Mesendoderm (in vitro differentiated cells): ENCODE data around the gene PM20D1.
"Not testable (repeated sequence)": the region's sequence is repeated elsewhere in the genome, so short reads cannot be mapped to it uniquely, and the experiment has no call there.

ENCODE experiments used
- DNase-seq: peaks from one replicate; pipeline ENCODE4 v3.0.0; 2013
- H2AK5ac ChIP-seq: 2 replicates; pipeline ENCODE4 v1.6.1; 2013; ENCODE audit warnings: low read length, inconsistent platforms
- H2BK120ac ChIP-seq: 2 replicates; pipeline ENCODE4 v1.6.1; 2013; ENCODE audit warnings: low read depth, mild to moderate bottlenecking, low read length, moderate library complexity, mixed read lengths
- H2BK15ac ChIP-seq: replicated peaks from 2 replicates; pipeline ENCODE4 v1.6.1; 2013; ENCODE audit warnings: low read depth, mild to moderate bottlenecking, moderate library complexity
- H2BK5ac ChIP-seq: 2 replicates; pipeline ENCODE4 v1.6.1; 2013; ENCODE audit warnings: low read length, inconsistent platforms
- H3K18ac ChIP-seq: 2 replicates; pipeline ENCODE4 v1.6.1; 2013; ENCODE audit warnings: mild to moderate bottlenecking, low read length, mixed read lengths
- H3K23ac ChIP-seq: one replicate; pipeline ENCODE4 v1.6.1; 2013; ENCODE audit warnings: low read length
- H3K27ac ChIP-seq: 2 replicates; pipeline ENCODE4 v1.5.1; 2013; ENCODE audit warnings: low read depth, mild to moderate bottlenecking, inconsistent platforms, low read length, moderate library complexity
- H3K27me3 ChIP-seq: 2 replicates; pipeline ENCODE4 v1.6.1; 2013; ENCODE audit warnings: low read length, control low read depth, mild to moderate bottlenecking, inconsistent platforms; ENCODE audit not compliant: insufficient read depth, poor library complexity
- H3K36me3 ChIP-seq: 2 replicates; pipeline ENCODE4 v1.6.1; 2013; ENCODE audit warnings: low read length, inconsistent platforms; ENCODE audit not compliant: control insufficient read depth, insufficient read depth
- H3K4ac ChIP-seq: one replicate; pipeline ENCODE4 v1.6.1; 2013; ENCODE audit warnings: low read depth, mild to moderate bottlenecking, low read length, moderate library complexity
- H3K4me1 ChIP-seq: 2 replicates; pipeline ENCODE4 v1.6.1; 2013; ENCODE audit warnings: low read depth, low read length, inconsistent platforms; ENCODE audit not compliant: control insufficient read depth
- H3K4me2 ChIP-seq: 2 replicates; pipeline ENCODE4 v1.6.1; 2013; ENCODE audit warnings: low read length
- H3K4me3 ChIP-seq: 2 replicates; pipeline ENCODE4 v1.5.1; 2013; ENCODE audit warnings: mild to moderate bottlenecking, low read length
- H3K56ac ChIP-seq: one replicate; pipeline ENCODE4 v1.6.1; 2013; ENCODE audit warnings: low read length
- H3K79me1 ChIP-seq: 2 replicates; pipeline ENCODE4 v1.6.1; 2013; ENCODE audit warnings: low read length, inconsistent platforms
- H3K79me2 ChIP-seq: 2 replicates; pipeline ENCODE4 v1.6.1; 2013; ENCODE audit warnings: mild to moderate bottlenecking, low read length; ENCODE audit not compliant: control insufficient read depth, insufficient read depth
- H3K9ac ChIP-seq: 2 replicates; pipeline ENCODE4 v1.6.1; 2013; ENCODE audit warnings: low read length, inconsistent platforms
- H4K5ac ChIP-seq: one replicate; pipeline ENCODE4 v1.6.1; 2013; ENCODE audit warnings: low read length
- H4K8ac ChIP-seq: one replicate; pipeline ENCODE4 v1.6.1; 2013; ENCODE audit warnings: low read depth, mild to moderate bottlenecking, control low read depth, low read length, moderate library complexity
- WGBS: extraction: QIAGEN DNeasy Blood & Tissue Kit; methylation state at CpG from one replicate; pipeline ENCODE4 v1.1.7; 2013; ENCODE audit warnings: low lambda C conversion rate, missing lambda C conversion rate; ENCODE audit not compliant: insufficient coverage; ENCODE audit errors: extremely low coverage; 5-methylcytosine and 5-hydroxymethylcytosine counted together

Gene PM20D1

DNA sequence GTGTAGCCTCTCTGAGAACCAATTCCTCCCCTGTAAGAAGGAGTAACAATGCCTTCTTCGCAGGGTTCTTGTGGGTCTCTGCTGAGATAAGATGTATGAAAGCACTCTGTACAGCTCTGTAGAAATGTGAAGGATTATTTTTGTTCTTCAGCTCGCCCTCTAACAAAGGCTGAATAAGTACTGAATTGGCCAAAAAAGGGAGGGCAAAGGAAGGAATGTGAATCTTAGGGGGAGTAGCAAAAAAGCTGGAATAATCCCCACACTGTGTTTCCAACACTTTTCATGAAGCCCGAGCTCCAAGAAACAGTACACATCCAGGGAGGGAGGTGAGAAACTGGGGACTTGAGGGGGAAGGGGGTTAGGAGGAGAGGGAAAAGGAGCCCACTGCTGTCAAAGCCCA, 22.9 kb downstream of the PM20D1 start:
- no peak overlapping the region for H2BK5ac ChIP-seq
- no peak overlapping the region for H3K56ac ChIP-seq
- no peak overlapping the region for H4K8ac ChIP-seq
- H2BK15ac ChIP-seq: no peak overlapping the region
- H3K4ac ChIP-seq: no peak overlapping the region
- H3K9ac ChIP-seq: no peak overlapping the region
- no peak overlapping the region for H2BK120ac ChIP-seq
- no peak overlapping the region for H3K18ac ChIP-seq
- no peak overlapping the region for H2AK5ac ChIP-seq
- H3K23ac ChIP-seq: no peak overlapping the region
- no peaks in the 10 kb centered on the region for H3K79me2 ChIP-seq
- WGBS: no CpG with 5 or more reads among the region's 3 CpGs
- no peak for DNase-seq
- H4K5ac ChIP-seq: no peak overlapping the region
- H3K36me3 ChIP-seq: no peaks in the 10 kb centered on the region
- H3K79me1 ChIP-seq: no peaks in the 10 kb centered on the region
- H3K27ac ChIP-seq: no peak overlapping the region
- H3K4me1 ChIP-seq: no peaks in the 10 kb centered on the region
- no peaks in the 10 kb centered on the region for H3K27me3 ChIP-seq
- H3K4me3 ChIP-seq: no peak overlapping the region
- no peak overlapping the region for H3K4me2 ChIP-seq

GRCh38 chr1:205826016-205826806, 23.7 kb downstream of the PM20D1 start:
- no peak overlapping the region for H3K23ac ChIP-seq
- no peak overlapping the region for H2BK120ac ChIP-seq
- H4K5ac ChIP-seq: no peak overlapping the region
- no peaks in the 10 kb centered on the region for H3K79me2 ChIP-seq
- no peak overlapping the region for H4K8ac ChIP-seq
- no peak overlapping the region for H3K27ac ChIP-seq
- no peak overlapping the region for H3K9ac ChIP-seq
- DNase-seq: no peak
- no peak overlapping the region for H3K18ac ChIP-seq
- H3K36me3 ChIP-seq: no peaks in the 10 kb centered on the region
- no CpG with 5 or more reads among the region's 8 CpGs for WGBS
- H3K4me2 ChIP-seq: no peak overlapping the region
- no peak overlapping the region for H2BK5ac ChIP-seq
- no peaks in the 10 kb centered on the region for H3K27me3 ChIP-seq
- no peak overlapping the region for H2BK15ac ChIP-seq
- no peak overlapping the region for H3K4ac ChIP-seq
- no peaks in the 10 kb centered on the region for H3K79me1 ChIP-seq
- H3K4me3 ChIP-seq: no peak overlapping the region
- no peak overlapping the region for H2AK5ac ChIP-seq
- H3K56ac ChIP-seq: no peak overlapping the region
- no peaks in the 10 kb centered on the region for H3K4me1 ChIP-seq

DNA sequence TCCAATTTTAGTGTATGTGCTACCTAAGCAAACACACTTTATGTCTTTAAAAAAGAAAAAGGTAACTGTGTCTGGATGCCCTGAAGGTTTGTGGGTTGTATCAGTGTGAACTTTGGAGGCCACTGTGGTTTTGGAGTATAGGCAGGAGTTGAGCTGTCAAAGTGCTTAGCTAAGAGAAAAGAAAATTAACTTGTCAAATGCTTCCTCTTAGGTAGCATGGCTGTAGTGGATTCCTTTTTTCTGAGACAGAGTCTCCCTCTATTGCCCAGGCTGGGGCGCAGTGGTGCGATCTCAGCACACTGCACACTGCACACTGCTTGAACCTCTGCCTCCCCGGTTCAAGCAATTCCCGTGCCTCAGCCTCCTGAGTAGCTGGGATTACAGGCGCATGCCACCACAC, 25.8 kb downstream of the PM20D1 start:
- Histone ChIP-seq H3K4me2 (no peak overlapping the region), H2BK120ac (no peak overlapping the region), H3K56ac (no peak overlapping the region), H4K8ac (no peak overlapping the region), H3K4ac (no peak overlapping the region), H3K4me1 (no peaks in the 10 kb centered on the region), H3K79me2 (no peaks in the 10 kb centered on the region), H2AK5ac (no peak overlapping the region), H3K79me1 (no peaks in the 10 kb centered on the region), H3K27ac (no peak overlapping the region), H2BK5ac (no peak overlapping the region), H3K4me3 (no peak overlapping the region), H3K27me3 (no peaks in the 10 kb centered on the region), H2BK15ac (no peak overlapping the region), H3K23ac (no peak overlapping the region), H3K9ac (no peak overlapping the region), H3K18ac (no peak overlapping the region), H4K5ac (no peak overlapping the region), H3K36me3 (no peaks in the 10 kb centered on the region)
- no CpG with 5 or more reads among the region's 5 CpGs for WGBS
- DNase-seq: no peak

GRCh38 chr1:205823260-205823659, 26.7 kb downstream of the PM20D1 start:
- H4K5ac ChIP-seq, H3K56ac ChIP-seq, H3K4me1 ChIP-seq, H3K79me1 ChIP-seq, H3K23ac ChIP-seq, H3K27ac ChIP-seq, H3K36me3 ChIP-seq, H3K4me3 ChIP-seq, H2BK15ac ChIP-seq, H2BK5ac ChIP-seq, H4K8ac ChIP-seq, H3K27me3 ChIP-seq, H3K4me2 ChIP-seq, H3K18ac ChIP-seq, H2AK5ac ChIP-seq, H3K4ac ChIP-seq, H2BK120ac ChIP-seq, H3K9ac ChIP-seq, H3K79me2 ChIP-seq, DNase-seq: not testable (repeated sequence)
- WGBS: no CpG with 5 or more reads among the region's 2 CpGs

DNA sequence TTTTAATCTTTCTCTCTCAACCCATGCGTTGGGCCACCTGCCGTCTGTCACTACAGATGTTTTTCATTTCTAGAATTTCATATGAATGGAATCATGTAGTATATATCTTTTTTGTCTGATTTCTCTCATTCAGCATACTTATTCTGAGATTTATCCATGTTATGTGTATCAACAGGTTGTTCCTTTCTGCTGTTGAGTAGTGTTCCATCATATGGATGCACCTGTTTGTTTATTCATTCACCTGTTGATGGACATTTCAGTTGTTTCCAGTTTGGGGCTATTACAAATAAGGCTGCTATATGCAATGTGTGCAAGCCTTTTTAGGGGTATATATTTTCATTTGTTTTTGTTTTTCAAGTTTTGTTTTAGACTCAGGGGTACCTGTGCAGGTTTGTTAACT, 27.5 kb downstream of the PM20D1 start:
- DNase-seq: no peak
- Histone ChIP-seq H3K18ac (no peak overlapping the region), H2BK5ac (no peak overlapping the region), H4K8ac (no peak overlapping the region), H3K27ac (no peak overlapping the region), H3K56ac (no peak overlapping the region), H3K4me1 (no peaks in the 10 kb centered on the region), H3K23ac (no peak overlapping the region), H3K79me2 (no peaks in the 10 kb centered on the region), H2BK120ac (no peak overlapping the region), H2BK15ac (no peak overlapping the region), H3K79me1 (no peaks in the 10 kb centered on the region), H3K4me3 (no peak overlapping the region), H3K4me2 (no peak overlapping the region), H3K4ac (no peak overlapping the region), H3K9ac (no peak overlapping the region), H3K36me3 (no peaks in the 10 kb centered on the region), H3K27me3 (no peaks in the 10 kb centered on the region), H4K5ac (no peak overlapping the region), H2AK5ac (no peak overlapping the region)
- no CpG with 5 or more reads among the region's 2 CpGs for WGBS

- no peaks in the 10 kb centered on the region for H3K79me2 ChIP-seq
- no peak overlapping the region for H3K4ac ChIP-seq
- H3K9ac ChIP-seq: no peak overlapping the region
- H4K5ac ChIP-seq: no peak overlapping the region
- peak; percentile 58 for DNase-seq
- H2BK120ac ChIP-seq: no peak overlapping the region
- no peak overlapping the region for H3K56ac ChIP-seq
- no peak overlapping the region for H3K4me2 ChIP-seq
- H3K36me3 ChIP-seq: no peaks in the 10 kb centered on the region
- H2BK15ac ChIP-seq: no peak overlapping the region
- peaks cover 6% of the 10 kb centered on the region for H3K4me1 ChIP-seq
- H3K27ac ChIP-seq: no peak overlapping the region
- no peak overlapping the region for H3K18ac ChIP-seq
- no peaks in the 10 kb centered on the region for H3K27me3 ChIP-seq
- WGBS: no CpG with 5 or more reads among the region's 3 CpGs
- no peak overlapping the region for H2BK5ac ChIP-seq
- H2AK5ac ChIP-seq: no peak overlapping the region
- no peak overlapping the region for H4K8ac ChIP-seq
- H3K79me1 ChIP-seq: no peaks in the 10 kb centered on the region
- H3K4me3 ChIP-seq: no peak overlapping the region
- H3K23ac ChIP-seq: no peak overlapping the region
These were observed 31.9 kb downstream of the PM20D1 start for GRCh38 chr1:205817988-205818387.
